Measurements from ENCODE around the gene NKTR. TPM values are rescaled to one million over a fixed set of nuclear protein-coding genes. Genes with fewer than 3 reads are reported as not detected.
A peak's percentile ranks its signal among the peaks of the same experiment; 100 is the strongest.

The NKTR gene
- total and polyA plus RNA-seq, 2 of the 13 experiments (the other 11 are each of a cell fraction or from before 2014, with no cell fraction given), result 41.3 to 59.6 TPM

GRCh38 chr3:42581709-42582473 lies 18.6 kb upstream of the NKTR start, which contains the start of gene SEC22C (continued):
- TF ChIP-seq PAWR (CRISPR knock-in tag; IDR thresholded peaks at IDR 0.05; ENCODE audit: borderline replicate concordance), result no peak
- no peak for TF ChIP-seq MAFF (IDR thresholded peaks at IDR 0.05; ENCODE audit: low read depth, low read length)
- no peak for TF ChIP-seq SOX5 (CRISPR knock-in tag; IDR thresholded peaks at IDR 0.05; ENCODE audit: borderline replicate concordance)
- TF ChIP-seq, protein P1, sequence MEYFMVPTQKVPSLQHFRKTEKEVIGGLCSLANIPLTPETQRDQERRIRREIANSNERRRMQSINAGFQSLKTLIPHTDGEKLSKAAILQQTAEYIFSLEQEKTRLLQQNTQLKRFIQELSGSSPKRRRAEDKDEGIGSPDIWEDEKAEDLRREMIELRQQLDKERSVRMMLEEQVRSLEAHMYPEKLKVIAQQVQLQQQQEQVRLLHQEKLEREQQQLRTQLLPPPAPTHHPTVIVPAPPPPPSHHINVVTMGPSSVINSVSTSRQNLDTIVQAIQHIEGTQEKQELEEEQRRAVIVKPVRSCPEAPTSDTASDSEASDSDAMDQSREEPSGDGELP (IDR thresholded peaks at IDR 0.05; ENCODE audit: borderline replicate concordance, low read depth), result peak; percentile 36; the same call in 1 of the 2 replicates
- TF ChIP-seq FIP1L1 (IDR thresholded peaks at IDR 0.05; ENCODE audit: borderline replicate concordance, insufficient read depth, low read depth, low read length), result no peak; the same call in 1 of the 2 replicates
- TF ChIP-seq HIVEP1 (CRISPR knock-in tag; IDR thresholded peaks at IDR 0.05), result no peak; the same call in 1 of the 2 replicates
- TF ChIP-seq ZNF609 (CRISPR knock-in tag; IDR thresholded peaks at IDR 0.05; ENCODE audit: borderline replicate concordance), result peak; percentile 50; the same call in 1 of the 2 replicates
- TF ChIP-seq, protein P2, sequence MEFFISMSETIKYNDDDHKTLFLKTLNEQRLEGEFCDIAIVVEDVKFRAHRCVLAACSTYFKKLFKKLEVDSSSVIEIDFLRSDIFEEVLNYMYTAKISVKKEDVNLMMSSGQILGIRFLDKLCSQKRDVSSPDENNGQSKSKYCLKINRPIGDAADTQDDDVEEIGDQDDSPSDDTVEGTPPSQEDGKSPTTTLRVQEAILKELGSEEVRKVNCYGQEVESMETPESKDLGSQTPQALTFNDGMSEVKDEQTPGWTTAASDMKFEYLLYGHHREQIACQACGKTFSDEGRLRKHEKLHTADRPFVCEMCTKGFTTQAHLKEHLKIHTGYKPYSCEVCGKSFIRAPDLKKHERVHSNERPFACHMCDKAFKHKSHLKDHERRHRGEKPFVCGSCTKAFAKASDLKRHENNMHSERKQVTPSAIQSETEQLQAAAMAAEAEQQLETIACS (CRISPR knock-in tag; IDR thresholded peaks at IDR 0.05), result peak; percentile 80
- no peak for TF ChIP-seq ZNF136 (CRISPR knock-in tag; IDR thresholded peaks at IDR 0.05; ENCODE audit: low read depth)
- TF ChIP-seq ZEB1 (IDR thresholded peaks at IDR 0.05; ENCODE audit: insufficient replicate concordance, low read depth), result no peak
- TF ChIP-seq ZBTB37 (CRISPR knock-in tag; IDR thresholded peaks at IDR 0.05), result 0 out of 2 replicates have a peak, but pooled peaks have one; percentile 15
- no peak for TF ChIP-seq ARNT (IDR thresholded peaks at IDR 0.05)
- TF ChIP-seq, protein P3, sequence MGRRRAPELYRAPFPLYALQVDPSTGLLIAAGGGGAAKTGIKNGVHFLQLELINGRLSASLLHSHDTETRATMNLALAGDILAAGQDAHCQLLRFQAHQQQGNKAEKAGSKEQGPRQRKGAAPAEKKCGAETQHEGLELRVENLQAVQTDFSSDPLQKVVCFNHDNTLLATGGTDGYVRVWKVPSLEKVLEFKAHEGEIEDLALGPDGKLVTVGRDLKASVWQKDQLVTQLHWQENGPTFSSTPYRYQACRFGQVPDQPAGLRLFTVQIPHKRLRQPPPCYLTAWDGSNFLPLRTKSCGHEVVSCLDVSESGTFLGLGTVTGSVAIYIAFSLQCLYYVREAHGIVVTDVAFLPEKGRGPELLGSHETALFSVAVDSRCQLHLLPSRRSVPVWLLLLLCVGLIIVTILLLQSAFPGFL (CRISPR knock-in tag; IDR thresholded peaks at IDR 0.05), result no peak
- TF ChIP-seq ARNTL (CRISPR knock-in tag; IDR thresholded peaks at IDR 0.05), result peak; percentile 80
